ENCODE measurements around the gene CAND2. TPM values are rescaled to one million over a fixed set of nuclear protein-coding genes. Genes with fewer than 3 reads are reported as not detected.
A peak's percentile ranks its signal among the peaks of the same experiment; 100 is the strongest.

Gene CAND2
- total and polyA plus RNA-seq, 9 of the 15 experiments (the other 6 are each of a cell fraction or from before 2014, with no cell fraction given) = 0.91 to 14.9 (median 4.3) TPM

DNA sequence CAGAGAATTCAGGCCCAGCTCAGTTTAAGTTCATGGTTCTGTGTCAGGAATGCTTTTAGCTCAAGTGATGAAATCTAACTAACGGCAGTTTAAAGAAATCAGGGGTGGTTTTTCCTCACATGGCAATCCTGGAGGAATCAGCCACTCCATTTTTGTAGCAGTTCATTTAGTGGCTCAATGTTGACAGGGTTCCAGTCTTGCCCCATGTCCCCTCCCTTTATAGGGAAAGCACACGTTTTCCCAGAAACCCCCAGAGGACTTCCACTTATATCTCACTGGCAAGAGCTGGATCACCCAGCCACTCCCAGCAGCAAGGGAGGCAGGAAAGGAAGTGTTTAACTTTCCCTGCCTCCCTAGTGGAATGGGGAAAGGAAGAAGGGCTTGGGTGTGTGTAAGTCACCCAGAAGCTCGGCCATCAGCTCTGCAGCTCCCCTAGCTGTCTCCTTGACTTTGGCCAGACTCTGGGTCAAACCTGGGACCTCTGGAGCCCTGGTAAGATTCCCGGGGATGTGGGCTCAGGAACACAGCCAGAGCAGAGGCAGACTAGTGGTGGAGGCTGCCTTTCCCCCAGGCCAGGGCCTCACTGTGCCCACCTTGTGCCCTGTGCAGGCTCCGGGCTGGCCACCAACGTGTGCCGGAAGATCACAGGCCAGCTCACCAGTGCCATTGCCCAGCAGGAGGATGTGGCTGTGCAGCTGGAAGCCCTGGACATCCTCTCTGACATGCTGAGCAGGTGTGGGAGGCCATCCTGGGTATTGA lies 11.3 kb downstream of the CAND2 start:
- in situ Hi-C loops (cut with MboI) = no loop called here
- 58% methylated on average over 7 of the region's 7 CpGs for WGBS (ENCODE audit: insufficient coverage, low coverage, missing lambda C conversion rate)
- no TSS peak for BruUV-seq (replicated peaks)

DNA sequence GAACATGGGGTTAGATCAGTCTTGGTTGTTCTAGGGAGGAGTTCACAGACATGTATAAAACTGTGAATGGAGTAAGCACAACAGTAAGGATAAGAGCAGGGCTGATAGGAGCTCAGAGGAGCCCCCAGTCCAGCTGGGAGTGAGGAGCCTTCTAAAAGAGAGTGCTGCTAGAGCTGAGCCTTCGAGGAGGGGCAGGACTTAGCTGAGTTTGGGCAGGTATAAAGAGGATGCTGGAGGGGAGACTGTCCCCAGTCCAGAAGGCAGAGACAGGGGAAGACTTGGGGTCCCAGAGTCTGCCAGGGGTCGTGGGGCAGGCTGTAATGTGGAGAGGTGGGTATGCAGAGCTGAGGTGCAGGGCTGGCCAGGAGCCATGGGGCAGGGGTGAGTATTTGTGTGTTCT lies 12.1 kb downstream of the CAND2 start:
- no peak for DNase-seq (ENCODE audit: extremely low read depth in 1 of 4, low spot score in 3 of 4)
- BruUV-seq (replicated peaks) = no TSS peak
- ChIA-PET POLR2A (interaction anchor here (0.6 to 7.5 kb wide), 7 partner anchors 10 to 87 kb away, joined by 3 to 108 read pairs (median 21); partner anchors contain the start of genes CAND2 and RPL32), CTCF (ENCODE audit: low intra/inter-chr PET ratio) (no interaction called here)
- intact Hi-C loops (cut with micrococcal nuclease) (no loop called here), in situ Hi-C loops (cut with MboI) (no loop called here)
- Histone ChIP-seq H3K27ac (ENCODE audit: extremely low read depth, low read depth, low read length) (no peak overlapping the region), H3K4me2 (ENCODE audit: insufficient read depth, low read length) (no peak overlapping the region), H2AFZ (ENCODE audit: low read depth, low read length) (no peak overlapping the region), H3K79me2 (ENCODE audit: control insufficient read depth, insufficient read depth, low read length) (no peaks in the 10 kb centered on the region), H3K4me1 (replicated peaks in 1 of 2; ENCODE audit: control insufficient read depth in 2 of 2, insufficient read depth in 2 of 2, low read length in 2 of 2) (peaks cover 9 to 17% of the 10 kb centered on the region in 2 experiments; a peak in 4 of 5 replicates), H4K20me1 (replicated peaks; ENCODE audit: control insufficient read depth, insufficient read depth, low read length) (no peaks in the 10 kb centered on the region), H3K27me3 (ENCODE audit: control insufficient read depth in 2 of 2, insufficient read depth in 2 of 2, low read length in 2 of 2) (no peaks in the 10 kb centered on the region), H3K9me1 (ENCODE audit: control insufficient read depth, insufficient read depth, low read length) (no peaks in the 10 kb centered on the region), H3K36me3 (ENCODE audit: control insufficient read depth, insufficient read depth, low read length) (peaks cover 43% of the 10 kb centered on the region; the same call in 2 of the 3 replicates), H3K9ac (ENCODE audit: insufficient read depth in 1 of 2, low read depth in 2 of 2, low read length in 2 of 2) (no peak overlapping the region), H3K9me3 (replicated peaks; ENCODE audit: control insufficient read depth, insufficient read depth, low read depth, low read length) (no peaks in the 10 kb centered on the region), H3K4me3 (no peak overlapping the region)
- 36% methylated on average over 2 of the region's 2 CpGs for WGBS (ENCODE audit: insufficient coverage, low coverage, missing lambda C conversion rate)
- no peak for TF ChIP-seq MCM2 (IDR thresholded peaks at IDR 0.05; ENCODE audit: low read depth)
- TF ChIP-seq CBX2 (IDR thresholded peaks at IDR 0.05; ENCODE audit: insufficient read depth, low read length, poor library complexity, severe bottlenecking) = no peak
- TF ChIP-seq BCL6 (CRISPR knock-in tag; IDR thresholded peaks at IDR 0.05) = no peak
- no peak for TF ChIP-seq SRSF1 (IDR thresholded peaks at IDR 0.05; ENCODE audit: low read depth, low read length)
- TF ChIP-seq ZNF75A (CRISPR knock-in tag; IDR thresholded peaks at IDR 0.05) = no peak
- no peak for TF ChIP-seq HNRNPL (IDR thresholded peaks at IDR 0.05; ENCODE audit: low read depth, low read length)
- no peak for TF ChIP-seq SAP30 (IDR thresholded peaks at IDR 0.05; ENCODE audit: borderline replicate concordance, insufficient read depth, low read depth, low read length, poor library complexity, severe bottlenecking)
- TF ChIP-seq SUPT5H (IDR thresholded peaks at IDR 0.05) = no peak
- TF ChIP-seq ZFX (CRISPR knock-in tag; IDR thresholded peaks at IDR 0.05) = no peak
- TF ChIP-seq POLR2G (IDR thresholded peaks at IDR 0.05; ENCODE audit: low read depth, low read length) = no peak
- no peak for TF ChIP-seq ZNF589 (CRISPR knock-in tag; IDR thresholded peaks at IDR 0.05; ENCODE audit: low read depth)
- TF ChIP-seq, protein P1, sequence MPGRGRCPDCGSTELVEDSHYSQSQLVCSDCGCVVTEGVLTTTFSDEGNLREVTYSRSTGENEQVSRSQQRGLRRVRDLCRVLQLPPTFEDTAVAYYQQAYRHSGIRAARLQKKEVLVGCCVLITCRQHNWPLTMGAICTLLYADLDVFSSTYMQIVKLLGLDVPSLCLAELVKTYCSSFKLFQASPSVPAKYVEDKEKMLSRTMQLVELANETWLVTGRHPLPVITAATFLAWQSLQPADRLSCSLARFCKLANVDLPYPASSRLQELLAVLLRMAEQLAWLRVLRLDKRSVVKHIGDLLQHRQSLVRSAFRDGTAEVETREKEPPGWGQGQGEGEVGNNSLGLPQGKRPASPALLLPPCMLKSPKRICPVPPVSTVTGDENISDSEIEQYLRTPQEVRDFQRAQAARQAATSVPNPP (IDR thresholded peaks at IDR 0.05; ENCODE audit: borderline replicate concordance, insufficient read depth, insufficient read length) = no peak
- FAIRE-seq = no peak
- no peak for ATAC-seq

More for the DNA sequence above, 11.3 kb downstream of the CAND2 start:
- FAIRE-seq = no peak
- Histone ChIP-seq H3K9ac (ENCODE audit: insufficient read depth in 1 of 2, low read depth in 2 of 2, low read length in 2 of 2) (peak overlapping the region in 1 of 2 experiments; percentile 38; a peak in 1 of 4 replicates), H3K27ac (ENCODE audit: extremely low read depth, low read depth, low read length) (no peak overlapping the region), H3K36me3 (ENCODE audit: control insufficient read depth, insufficient read depth, low read length) (peaks cover 40% of the 10 kb centered on the region; the same call in 2 of the 3 replicates), H4K20me1 (replicated peaks; ENCODE audit: control insufficient read depth, insufficient read depth, low read length) (no peaks in the 10 kb centered on the region; the same call in 1 of the 2 replicates), H3K27me3 (ENCODE audit: control insufficient read depth in 2 of 2, insufficient read depth in 2 of 2, low read length in 2 of 2) (no peaks in the 10 kb centered on the region), H2AFZ (ENCODE audit: low read depth, low read length) (no peak overlapping the region), H3K4me3 (no peak overlapping the region), H3K9me1 (ENCODE audit: control insufficient read depth, insufficient read depth, low read length) (no peaks in the 10 kb centered on the region), H3K79me2 (ENCODE audit: control insufficient read depth, insufficient read depth, low read length) (no peaks in the 10 kb centered on the region), H3K4me1 (replicated peaks in 1 of 2; ENCODE audit: control insufficient read depth in 2 of 2, insufficient read depth in 2 of 2, low read length in 2 of 2) (peaks cover 9 to 17% of the 10 kb centered on the region in 2 experiments; a peak in 4 of 5 replicates), H3K4me2 (ENCODE audit: insufficient read depth, low read length) (no peak overlapping the region), H3K9me3 (replicated peaks; ENCODE audit: control insufficient read depth, insufficient read depth, low read depth, low read length) (no peaks in the 10 kb centered on the region)
- CTCF ChIA-PET (ENCODE audit: low intra/inter-chr PET ratio) = no interaction called here
- ATAC-seq = no peak
- TF ChIP-seq ARNT (IDR thresholded peaks at IDR 0.05) = no peak
- no peak for TF ChIP-seq FIP1L1 (IDR thresholded peaks at IDR 0.05; ENCODE audit: low read depth, low read length, poor library complexity, severe bottlenecking)
- TF ChIP-seq RBFOX2 (IDR thresholded peaks at IDR 0.05; ENCODE audit: low read depth, low read length) = 0 out of 2 replicates have a peak, but pooled peaks have one; percentile 21
- no peak for DNase-seq (ENCODE audit: extremely low read depth in 1 of 4, low spot score in 3 of 4)
- intact Hi-C loops (cut with micrococcal nuclease) = no loop called here
- POLR2A ChIA-PET = interaction anchor here (0.6 to 7.5 kb wide), 11 partner anchors 9 to 737 kb away, joined by 3 to 108 read pairs (median 3); partner anchors contain the start of genes CAND2 and RPL32

Data from K562 (cell line).